HG02759 (cell line): Measurements from ENCODE around the gene EPN2.

ENCODE experiments used
- ATAC-seq: cut with Tn5 transposase; IDR thresholded peaks from one replicate; pipeline ENCODE4 v1.9.1; 2021; ENCODE audit warnings: mild to moderate bottlenecking, moderate library complexity; ENCODE audit not compliant: unreplicated experiment

EPN2 gene

DNA sequence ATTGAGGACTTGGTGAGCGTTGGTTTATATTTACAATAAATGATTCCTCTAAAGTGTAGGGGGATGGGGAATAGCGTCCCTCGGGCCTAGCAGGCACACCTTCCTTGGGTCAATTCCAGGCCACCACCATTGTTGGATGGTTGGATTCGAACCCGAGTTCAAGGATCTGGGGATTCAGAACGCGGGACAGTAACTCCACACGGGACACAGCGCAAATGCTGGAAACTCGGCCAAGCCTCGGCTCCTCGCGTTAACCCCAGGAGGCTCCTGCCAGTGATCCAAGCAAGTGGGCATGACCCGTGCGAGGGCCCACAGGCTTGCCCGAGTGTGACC, 124.7 kb downstream of the EPN2 start:
- no peak for ATAC-seq

DNA sequence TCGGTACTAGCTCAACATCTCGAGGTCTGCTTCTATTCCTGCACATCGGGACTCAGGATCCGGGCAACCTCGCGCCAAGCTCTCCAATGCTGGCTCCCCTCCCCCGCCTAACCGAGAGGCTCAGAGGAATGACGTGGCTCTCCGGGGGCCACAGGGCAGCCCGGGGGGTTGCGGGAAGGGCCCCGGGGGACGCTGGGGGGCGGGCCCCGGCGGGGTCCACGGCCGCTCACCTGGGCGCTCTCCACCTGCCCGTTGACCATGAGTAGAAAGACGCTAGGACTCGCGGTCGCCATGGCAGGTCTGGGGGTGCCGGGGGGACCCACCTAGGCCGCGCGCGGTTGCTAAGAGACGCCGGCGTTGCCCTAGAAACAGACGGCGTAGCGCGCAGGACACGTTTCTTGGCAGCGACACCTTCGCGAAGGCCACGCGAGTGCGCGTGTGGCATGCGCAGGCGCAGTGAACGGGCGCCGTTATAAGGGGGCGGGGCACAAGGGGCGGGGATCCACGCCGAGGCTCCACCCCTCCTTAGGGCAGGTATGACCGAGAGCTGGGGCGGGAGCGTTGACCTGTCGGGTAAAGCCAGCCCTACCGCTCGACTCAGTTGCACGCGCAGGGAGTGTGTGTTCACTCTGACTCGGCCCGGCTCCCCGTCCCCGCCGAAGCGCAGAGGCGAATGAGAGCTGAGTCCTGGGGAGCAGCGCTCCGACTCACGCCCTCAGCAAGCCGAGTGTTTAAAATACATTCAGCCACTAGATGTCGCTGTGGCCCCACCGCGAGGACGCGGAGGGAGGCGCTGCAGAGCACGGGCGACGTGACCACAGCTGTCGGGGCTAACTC, 125.3 kb downstream of the EPN2 start, which contains the start of gene B9D1:
Gene B9D1 (minus strand): TSS at position 447 of the 837 bp plus-strand sequence. CDS start 154 bp downstream, at position 293.
- peak; percentile 84 for ATAC-seq

- ATAC-seq, result no peak
Observed at GRCh38 chr17:19363114-19363438, 125.9 kb downstream of the EPN2 start.

- no peak for ATAC-seq
Observed at GRCh38 chr17:19363460-19364035, 126.4 kb downstream of the EPN2 start.

DNA sequence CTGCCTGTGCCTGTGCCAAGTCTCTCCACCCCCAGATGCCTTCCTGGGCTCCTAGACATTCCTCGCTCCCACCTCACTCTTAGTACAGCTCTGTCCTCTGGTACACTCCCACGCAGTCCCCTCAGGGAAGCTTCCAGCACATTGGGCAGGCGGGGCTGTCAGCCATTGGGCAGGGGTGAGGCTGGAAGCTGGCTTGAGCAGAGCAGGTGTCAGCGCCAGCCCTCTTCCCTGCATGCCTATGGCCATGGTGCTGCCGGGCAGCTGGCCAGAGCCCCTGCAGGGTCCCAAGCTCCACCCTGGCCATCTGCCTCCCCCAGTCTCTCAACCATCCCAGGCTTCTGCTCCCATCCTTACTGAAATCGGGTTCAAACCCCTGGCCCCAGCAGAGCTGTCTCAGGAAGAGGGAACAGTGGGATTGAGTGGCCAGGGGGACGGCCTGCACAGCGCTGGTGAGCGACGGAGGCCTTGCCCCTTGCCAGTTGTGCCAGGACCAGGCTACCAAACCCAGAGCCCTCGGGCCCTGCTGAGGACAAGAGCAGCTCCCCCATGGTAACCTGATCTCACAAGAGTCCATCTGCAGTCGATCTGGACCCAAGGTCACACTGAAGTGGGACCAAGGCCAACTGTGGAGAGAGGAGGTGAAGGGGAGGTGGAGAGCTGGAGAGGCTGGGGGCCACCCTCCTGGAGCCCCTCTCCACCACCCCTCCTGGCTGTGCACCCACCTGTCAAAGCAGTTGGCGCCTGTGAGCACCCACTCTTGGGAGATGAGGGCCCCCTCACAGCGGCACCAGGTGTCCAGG, 127.7 kb downstream of the EPN2 start:
- no peak for ATAC-seq

- no peak for ATAC-seq
Observed at GRCh38 chr17:19365499-19365817, 128.3 kb downstream of the EPN2 start.

DNA sequence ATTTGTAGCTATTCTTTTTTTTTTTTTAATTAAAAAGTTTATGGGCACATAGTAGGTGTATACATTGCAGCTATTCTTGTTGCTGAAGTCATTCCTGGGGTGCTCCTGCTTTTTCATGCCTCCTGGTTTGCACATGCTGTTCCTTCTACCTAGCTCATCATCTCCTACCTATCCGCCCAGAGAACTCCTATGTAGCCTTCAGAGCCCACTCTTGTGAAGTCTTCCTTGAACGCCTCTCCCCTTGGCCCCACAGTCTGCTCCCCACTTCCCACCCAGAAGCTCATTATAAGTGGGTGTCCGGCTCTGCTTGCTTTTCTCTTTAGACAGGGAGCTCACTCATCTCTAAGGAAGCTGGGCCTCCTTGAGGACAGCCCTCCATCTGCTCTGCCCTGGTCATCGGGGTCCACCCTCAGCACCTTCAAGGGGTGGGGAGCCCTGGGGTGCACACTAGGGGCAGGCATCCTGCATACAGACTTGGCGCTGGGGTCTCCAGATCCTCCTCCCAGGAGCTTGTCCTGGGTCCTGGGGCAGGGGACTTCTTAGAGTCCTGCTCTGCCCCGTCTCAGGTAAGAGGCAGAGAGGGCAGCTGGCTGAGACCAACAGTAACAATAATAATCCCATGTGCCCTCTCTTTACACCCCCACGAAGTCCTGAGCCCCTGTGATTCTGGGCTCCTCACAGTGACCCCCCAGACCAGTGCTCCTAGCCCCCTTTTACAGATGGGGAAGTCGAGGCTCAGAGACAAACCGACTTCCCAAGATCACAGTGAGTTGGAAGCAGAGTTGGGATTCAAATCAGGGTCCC, 128.9 kb downstream of the EPN2 start:
- no peak for ATAC-seq

GRCh38 chr17:19366637-19366972, 129.4 kb downstream of the EPN2 start:
- no peak for ATAC-seq

DNA sequence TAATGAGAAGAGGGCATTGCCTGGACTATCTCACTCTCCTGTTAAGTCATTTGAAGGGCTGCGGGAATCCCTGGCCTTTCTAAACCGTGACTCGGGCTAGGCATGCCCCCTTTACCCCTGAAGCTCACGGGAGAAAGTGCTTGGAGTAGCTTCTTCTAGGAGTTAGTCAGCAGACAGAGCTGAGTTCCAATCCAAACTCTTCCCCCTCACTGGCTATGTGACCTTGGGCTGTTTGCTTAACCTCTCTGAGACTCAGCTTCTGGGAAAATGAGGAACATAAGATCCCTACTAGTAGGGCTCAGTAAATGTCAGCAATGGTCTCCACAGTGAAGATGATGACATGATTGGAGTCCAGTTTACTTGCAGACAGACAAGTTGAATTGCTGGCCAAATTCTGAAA, 131.1 kb downstream of the EPN2 start:
- no peak for ATAC-seq

GRCh38 chr17:19369107-19369778, 132.1 kb downstream of the EPN2 start:
- ATAC-seq, result no peak

- no peak for ATAC-seq
Observed at GRCh38 chr17:19369846-19370492, 132.8 kb downstream of the EPN2 start.

DNA sequence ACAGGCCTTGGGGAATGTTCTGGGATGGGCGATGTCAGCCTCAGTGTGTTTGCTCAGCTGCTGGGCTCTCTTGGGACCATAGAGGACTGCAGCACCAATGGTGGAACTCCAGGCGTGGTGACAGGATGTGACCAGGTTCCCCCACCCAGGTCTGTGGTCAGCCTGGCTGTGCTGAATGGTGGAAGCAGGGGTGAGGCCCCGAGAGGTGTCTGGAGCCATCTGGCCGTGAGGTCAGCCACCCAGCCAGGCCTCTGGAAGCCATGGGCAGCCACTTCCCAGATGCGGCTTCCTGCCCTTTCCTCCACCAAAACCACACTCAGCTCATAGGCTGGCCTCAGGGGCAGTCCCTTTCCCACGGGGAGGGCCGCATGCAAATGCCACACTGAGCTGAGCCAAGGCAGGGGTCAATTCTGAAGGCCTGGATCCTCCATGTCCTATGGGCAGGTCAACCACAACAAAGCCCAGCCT, 133.4 kb downstream of the EPN2 start:
- peak; percentile 71 for ATAC-seq

DNA sequence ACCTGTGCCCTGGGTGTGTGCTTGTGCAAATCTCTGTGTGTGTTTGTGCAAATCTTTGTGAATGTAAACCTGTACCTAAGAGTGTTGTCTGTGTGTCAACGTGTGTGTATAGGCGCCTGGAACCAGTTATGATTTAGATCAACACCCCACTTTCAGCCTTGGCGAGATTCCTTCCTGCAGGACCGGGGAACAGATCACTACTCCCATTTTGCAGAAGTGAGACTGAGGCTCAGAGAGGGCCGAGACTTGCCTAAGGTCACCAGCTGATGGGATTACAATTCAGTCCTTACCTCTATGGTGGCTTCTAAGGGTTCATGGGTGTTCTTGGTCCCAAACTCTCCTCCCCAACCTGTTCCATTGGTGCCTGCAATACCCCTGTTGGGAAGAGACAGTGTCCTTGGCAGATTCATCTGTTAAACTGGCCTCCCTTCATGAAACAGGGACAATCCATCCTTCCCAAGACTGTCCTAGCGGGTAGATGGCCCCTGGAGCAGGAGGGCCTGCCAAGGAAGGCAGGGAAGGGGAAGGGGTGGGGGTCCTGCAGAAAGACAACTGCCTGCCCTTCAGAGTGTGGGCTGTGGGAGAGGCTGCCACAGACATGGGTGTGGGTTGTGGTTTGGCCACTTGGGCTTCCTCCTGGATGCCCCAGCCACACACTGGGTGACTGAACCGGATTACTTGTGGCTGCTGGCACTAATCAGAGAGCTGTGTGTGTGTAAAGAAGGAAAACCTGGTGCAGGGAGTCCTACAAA, 134.3 kb downstream of the EPN2 start:
- no peak for ATAC-seq

DNA sequence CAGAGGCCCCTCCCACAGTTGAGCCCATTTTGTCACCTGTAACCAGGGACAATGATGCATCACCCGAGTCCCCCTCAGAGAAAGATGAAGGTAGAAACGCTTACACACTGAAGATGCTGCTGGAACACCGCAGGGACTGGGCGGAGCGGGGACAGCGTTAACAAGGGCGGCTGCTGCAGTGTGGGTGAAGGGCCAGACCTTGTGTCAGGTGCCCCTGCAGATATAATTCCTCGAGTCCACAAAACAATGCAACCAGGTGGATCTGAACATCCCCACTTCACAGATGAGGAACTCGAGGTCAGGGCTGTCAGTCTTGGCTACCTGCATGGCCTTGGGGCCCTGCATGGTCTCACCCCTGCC, 134.8 kb downstream of the EPN2 start:
- ATAC-seq, result no peak

- no peak for ATAC-seq
Observed at GRCh38 chr17:19372439-19372838, 135.3 kb downstream of the EPN2 start.

DNA sequence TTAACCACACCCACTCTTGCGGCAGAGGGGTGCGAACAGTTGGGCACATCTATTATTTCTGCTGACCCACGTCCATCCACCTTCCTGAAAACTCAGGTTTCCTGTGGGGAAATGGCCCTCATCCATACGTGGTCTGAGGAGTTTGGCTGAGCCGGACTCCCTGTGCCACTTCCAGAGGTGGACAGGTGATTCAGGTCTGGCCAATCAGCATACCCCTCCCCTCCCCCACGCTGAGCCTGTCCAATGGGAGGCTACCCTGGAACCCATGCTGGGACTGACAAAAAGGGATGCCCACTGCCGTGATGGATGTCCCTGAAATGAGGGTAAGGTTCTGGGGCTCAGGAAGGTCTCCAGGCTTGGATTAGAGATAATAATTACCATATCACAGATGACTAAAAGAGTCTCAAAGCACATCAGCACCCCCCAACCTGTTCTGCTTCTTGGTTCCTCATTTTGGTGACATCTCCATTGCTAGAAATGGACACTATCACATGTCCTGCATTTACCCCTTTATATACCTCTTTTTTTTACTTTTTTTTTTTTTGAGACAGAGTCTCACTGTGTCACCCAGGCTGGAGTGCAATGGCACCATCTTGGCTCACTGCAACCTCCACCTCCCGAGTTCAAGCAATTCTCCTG, 135.8 kb downstream of the EPN2 start:
- no peak for ATAC-seq

- no peak for ATAC-seq
Observed at GRCh38 chr17:19374136-19374535, 137.0 kb downstream of the EPN2 start.

DNA sequence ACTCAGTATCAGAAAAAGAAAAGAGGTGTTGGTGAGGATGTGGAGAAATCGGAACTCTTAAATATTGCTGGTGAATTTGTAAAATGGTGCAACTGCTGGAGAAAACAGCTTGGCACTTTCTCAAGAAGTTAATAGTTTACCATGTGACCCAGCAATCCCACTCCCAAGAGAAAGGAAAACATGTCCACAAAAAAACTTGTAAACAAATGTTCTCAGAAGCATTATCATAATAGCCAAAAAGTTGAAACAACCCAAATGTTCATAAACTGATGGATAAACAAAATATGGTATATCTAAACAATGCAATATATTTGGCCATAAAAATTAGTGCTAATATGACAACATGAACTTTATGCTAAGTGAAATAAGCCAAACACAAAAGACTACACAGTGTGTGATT, 138.6 kb downstream of the EPN2 start:
- no peak for ATAC-seq

- no peak for ATAC-seq
Observed at GRCh38 chr17:19376811-19377210, 139.6 kb downstream of the EPN2 start.
